H1 (cell line): Measurements from ENCODE around the gene TRABD2B. TPM values are rescaled to one million over a fixed set of nuclear protein-coding genes. Genes with fewer than 3 reads are reported as not detected.

Experiments
- CTCF ChIA-PET: fragments of 300-600 bp; sonication (Branson Sonifier 250); formaldehyde crosslinking; loops from one replicate; lab custom pipeline; 2021; ENCODE audit not compliant: partially characterized antibody; lab: Charles Lee
- POLR2A ChIA-PET: fragments of 300-600 bp; sonication (Branson Sonifier 250); formaldehyde crosslinking; loops from one replicate; lab custom pipeline; 2021; ENCODE audit warnings: inconsistent platforms; ENCODE audit not compliant: partially characterized antibody; lab: Charles Lee
- DNase-seq, 2 experiments: peaks; one replicate each; pipeline versions ENCODE4 v3.0.0 to v3.0.0-alpha.2; 2010 to 2022; ENCODE audit warnings: low spot score in 2 of 2, low read depth in 1 of 2, mixed read lengths in 1 of 2
- FAIRE-seq: peaks from 2 replicates; lab custom pipeline; 2011; peaks lifted over from hg19 to GRCh38; lab: Jason Lieb, UNC
- H2AFZ ChIP-seq: 2 replicates; pipeline ENCODE4 v1.8.1; 2012; ENCODE audit warnings: low read length, inconsistent platforms
- H2AK5ac ChIP-seq: 2 replicates; pipeline ENCODE4 v1.6.1; 2013; ENCODE audit warnings: low read depth, low read length
- H2BK120ac ChIP-seq: replicated peaks from 2 replicates; pipeline ENCODE3; 2013; ENCODE audit warnings: low read depth, low read length, inconsistent platforms
- H2BK12ac ChIP-seq: 2 replicates; pipeline ENCODE4 v1.6.1; 2013; ENCODE audit warnings: low read depth, low read length
- H2BK15ac ChIP-seq: 2 replicates; pipeline ENCODE4 v1.6.1; 2013; ENCODE audit warnings: low read length
- H2BK20ac ChIP-seq: 2 replicates; pipeline ENCODE4 v1.6.1; 2013; ENCODE audit warnings: low read length
- H2BK5ac ChIP-seq: 2 replicates; pipeline ENCODE4 v1.6.1; 2013; ENCODE audit warnings: low read depth, low read length
- H3K14ac ChIP-seq: 2 replicates; pipeline ENCODE4 v1.6.1; 2013; ENCODE audit warnings: inconsistent platforms; ENCODE audit not compliant: insufficient read length
- H3K18ac ChIP-seq: 2 replicates; pipeline ENCODE4 v1.6.1; 2013; ENCODE audit warnings: low read length; ENCODE audit errors: extremely low read depth
- H3K23ac ChIP-seq: 2 replicates; pipeline ENCODE4 v1.6.1; 2013; ENCODE audit warnings: inconsistent platforms; ENCODE audit not compliant: insufficient read length
- H3K23me2 ChIP-seq: 2 replicates; pipeline ENCODE4 v1.6.1; 2013; ENCODE audit warnings: low read depth, low read length
- H3K27ac ChIP-seq: 2 replicates; pipeline ENCODE4 v1.6.1; 2011; ENCODE audit warnings: low read depth, low read length, inconsistent platforms
- H3K27me3 ChIP-seq, 4 experiments: replicated peaks in 1 of 4; 1 replicate in 1 of 4; 2 replicates in 3 of 4; pipeline versions ENCODE4 v1.6.1 to v1.8.1; 2011 to 2013; ENCODE audit warnings: low read length in 3 of 4, mild to moderate bottlenecking in 3 of 4, inconsistent platforms in 2 of 4, mixed read lengths in 2 of 4, moderate library complexity in 1 of 4; ENCODE audit not compliant: control insufficient read depth in 3 of 4, insufficient read depth in 3 of 4; ENCODE audit errors: extremely low read depth in 1 of 4
- H3K36me3 ChIP-seq, 4 experiments: 2 replicates each; pipeline versions ENCODE4 v1.6.1 to v1.8.1; 2011 to 2013; ENCODE audit warnings: mild to moderate bottlenecking in 4 of 4, low read length in 3 of 4, moderate library complexity in 2 of 4, control low read depth in 1 of 4, inconsistent platforms in 1 of 4; ENCODE audit not compliant: insufficient read depth in 4 of 4, control insufficient read depth in 2 of 4
- H3K4ac ChIP-seq: replicated peaks from 2 replicates; pipeline ENCODE3; 2013; ENCODE audit warnings: low read length, low read depth, mixed read lengths, inconsistent platforms; ENCODE audit not compliant: insufficient read length
- H3K4me1 ChIP-seq, 4 experiments: replicated peaks in 1 of 4; 1 replicate in 1 of 4; 2 replicates in 3 of 4; pipeline versions ENCODE4 v1.6.1 to v1.8.1; 2011 to 2013; ENCODE audit warnings: low read length in 3 of 4, inconsistent platforms in 2 of 4, mixed read lengths in 1 of 4; ENCODE audit not compliant: insufficient read depth in 4 of 4, control insufficient read depth in 3 of 4
- H3K4me2 ChIP-seq, 2 experiments: 2 replicates each; pipeline versions ENCODE4 v1.6.1 to v1.8.1; 2011 to 2013; ENCODE audit warnings: low read depth in 2 of 2, low read length in 2 of 2, control low read depth in 1 of 2, inconsistent platforms in 1 of 2, mild to moderate bottlenecking in 1 of 2; ENCODE audit not compliant: insufficient read depth in 1 of 2
- H3K4me3 ChIP-seq, 4 experiments: fragments of 200-600, 300-600 bp in 1 of 4; sonication (generic), shearing (Covaris generic), sonication (Bioruptor Twin) in 1 of 4; 2 replicates each; pipeline versions ENCODE4 v1.5.1 to v1.8.1; 2011 to 2016; ENCODE audit warnings: low read length in 4 of 4, low read depth in 3 of 4, control low read depth in 2 of 4, inconsistent platforms in 2 of 4, mild to moderate bottlenecking in 2 of 4, mixed read lengths in 1 of 4, moderate library complexity in 1 of 4; ENCODE audit not compliant: insufficient read depth in 2 of 4; ENCODE audit errors: extremely low read depth in 1 of 4
- H3K56ac ChIP-seq: replicated peaks from 2 replicates; pipeline ENCODE3; 2013; ENCODE audit warnings: low read depth, mild to moderate bottlenecking, mixed read lengths, low read length, inconsistent platforms; ENCODE audit not compliant: insufficient read length
- H3K79me1 ChIP-seq: 2 replicates; pipeline ENCODE4 v1.6.1; 2013; ENCODE audit warnings: low read depth, low read length, control low read depth
- H3K79me2 ChIP-seq, 2 experiments: 2 replicates each; pipeline versions ENCODE4 v1.6.1 to v1.8.1; 2012 to 2013; ENCODE audit warnings: low read length in 2 of 2, mild to moderate bottlenecking in 2 of 2, inconsistent platforms in 1 of 2; ENCODE audit not compliant: insufficient read depth in 2 of 2, control insufficient read depth in 1 of 2
- H3K9ac ChIP-seq, 4 experiments: replicated peaks in 1 of 4; 1 replicate in 1 of 4; 2 replicates in 3 of 4; pipeline versions ENCODE4 v1.6.1 to v1.8.1; 2011 to 2013; ENCODE audit warnings: low read depth in 3 of 4, low read length in 3 of 4, control low read depth in 2 of 4, mild to moderate bottlenecking in 2 of 4, moderate library complexity in 2 of 4, inconsistent platforms in 1 of 4; ENCODE audit errors: extremely low read depth in 1 of 4
- H3K9me3 ChIP-seq, 2 experiments: 2 replicates each; pipeline versions ENCODE4 v1.6.1 to v1.8.1; 2012 to 2013; ENCODE audit warnings: mild to moderate bottlenecking in 2 of 2, moderate library complexity in 2 of 2, control low read depth in 1 of 2, inconsistent platforms in 1 of 2, low read depth in 1 of 2, low read length in 1 of 2, mixed read lengths in 1 of 2; ENCODE audit not compliant: insufficient read depth in 2 of 2
- H4K20me1 ChIP-seq, 2 experiments: replicated peaks in 1 of 2; 2 replicates each; pipeline versions ENCODE3 to v1.8.1; 2011 to 2013; ENCODE audit warnings: inconsistent platforms in 2 of 2, low read length in 2 of 2, mild to moderate bottlenecking in 1 of 2; ENCODE audit not compliant: insufficient read depth in 2 of 2, control insufficient read depth in 1 of 2
- H4K5ac ChIP-seq: 2 replicates; pipeline ENCODE4 v1.6.1; 2013; ENCODE audit warnings: low read length, low read depth, mixed read lengths, inconsistent platforms; ENCODE audit not compliant: insufficient read length
- H4K8ac ChIP-seq: 2 replicates; pipeline ENCODE4 v1.8.0; 2013; ENCODE audit warnings: mild to moderate bottlenecking, moderate library complexity, low read length, inconsistent platforms; ENCODE audit not compliant: insufficient read depth; ENCODE audit errors: extremely low read depth
- H4K91ac ChIP-seq: replicated peaks from 2 replicates; pipeline ENCODE3; 2013; ENCODE audit warnings: low read length, mixed read lengths, inconsistent platforms; ENCODE audit not compliant: insufficient read length
- ASH2L ChIP-seq: fragments of 200-600, 300-600 bp; sonication (generic); IDR thresholded peaks from one replicate; pipeline ENCODE4 v1.7.1; 2017; ENCODE audit warnings: low read length
- BCL11A ChIP-seq, 2 experiments: IDR thresholded peaks; one replicate each; pipeline ENCODE4 v1.6.1; 2011; ENCODE audit warnings: low read depth in 2 of 2, low read length in 2 of 2, mild to moderate bottlenecking in 2 of 2
- CREB1 ChIP-seq: IDR thresholded peaks from 2 replicates; pipeline ENCODE4 v1.6.1; 2012; ENCODE audit warnings: inconsistent platforms
- E2F6 ChIP-seq: IDR thresholded peaks from 2 replicates; pipeline ENCODE4 v1.6.1; 2012; ENCODE audit warnings: inconsistent platforms
- EP300 ChIP-seq, 2 experiments: IDR thresholded peaks; 1 replicate in 1 of 2; 2 replicates in 1 of 2; pipeline ENCODE4 v1.6.1; 2011 to 2012; ENCODE audit warnings: low read depth in 2 of 2, low read length in 2 of 2, mild to moderate bottlenecking in 2 of 2, borderline replicate concordance in 1 of 2, inconsistent platforms in 1 of 2, moderate library complexity in 1 of 2
- HDAC2 ChIP-seq, 2 experiments: fragments of 300-600 bp in 1 of 2; sonication (generic) in 1 of 2; IDR thresholded peaks; 2 replicates each; pipeline ENCODE4 v1.6.1; 2011 to 2012; ENCODE audit warnings: low read depth in 2 of 2, low read length in 2 of 2, mild to moderate bottlenecking in 2 of 2, moderate library complexity in 2 of 2, borderline replicate concordance in 1 of 2, inconsistent platforms in 1 of 2
- NRF1 ChIP-seq: IDR thresholded peaks from 2 replicates; pipeline ENCODE4 v1.6.1; 2011; ENCODE audit warnings: mild to moderate bottlenecking, low read depth, low read length, improper control_type of control experiment
- PHF8 ChIP-seq: fragments of 200-600 bp; sonication (generic); conservative IDR thresholded peaks from 2 replicates; pipeline ENCODE4 v1.7.1; 2012; ENCODE audit warnings: low read depth, mild to moderate bottlenecking, inconsistent platforms, low read length, moderate library complexity
- POLR2A ChIP-seq, 2 experiments: IDR thresholded peaks; 1 replicate in 1 of 2; 2 replicates in 1 of 2; pipeline ENCODE4 v1.6.1; 2011; ENCODE audit warnings: low read depth in 2 of 2, low read length in 2 of 2, mild to moderate bottlenecking in 2 of 2; ENCODE audit errors: control extremely low read depth in 1 of 2
- POU5F1 ChIP-seq: IDR thresholded peaks from 2 replicates; pipeline ENCODE4 v1.6.1; 2011; ENCODE audit warnings: low read depth, mild to moderate bottlenecking, low read length, moderate library complexity
- RBBP5 ChIP-seq: IDR thresholded peaks from 2 replicates; pipeline ENCODE4 v1.7.1; 2012; ENCODE audit warnings: low read depth, mild to moderate bottlenecking, inconsistent platforms, low read length, moderate library complexity, borderline replicate concordance
- RNF2 ChIP-seq: fragments of 200-900, 300-1000 bp; sonication (generic); IDR thresholded peaks from 2 replicates; pipeline ENCODE4 v1.7.1; 2016; ENCODE audit warnings: borderline replicate concordance, low read depth, mild to moderate bottlenecking, antibody characterized with exemption, low read length; ENCODE audit not compliant: poor library complexity, severe bottlenecking; ENCODE audit errors: missing control alignments
- SIX5 ChIP-seq: IDR thresholded peaks from 2 replicates; pipeline ENCODE4 v1.6.1; 2011; ENCODE audit warnings: mild to moderate bottlenecking, low read depth, low read length
- TCF12 ChIP-seq: IDR thresholded peaks from 2 replicates; pipeline ENCODE4 v1.6.1; 2011; ENCODE audit warnings: low read depth, mild to moderate bottlenecking, low read length
- WGBS, 2 experiments: shearing (Covaris generic) in 1 of 2; methylation state at CpG; one replicate each; pipeline versions ENCODE4 v1.1.6 to v1.1.7; 2013 to 2015; ENCODE audit warnings: low lambda C conversion rate in 2 of 2, mixed read lengths in 2 of 2, inconsistent platforms in 1 of 2, low coverage in 1 of 2, missing lambda C conversion rate in 1 of 2; ENCODE audit not compliant: insufficient replicate concordance in 2 of 2, insufficient coverage in 1 of 2, insufficient read length in 1 of 2; ENCODE audit errors: extremely low coverage in 1 of 2, missing lambda C conversion rate in 1 of 2; 5-methylcytosine and 5-hydroxymethylcytosine counted together
- polyA plus RNA-seq, 7 experiments: library from polyadenylated mRNA; depleted of rRNA in 3 of 7; stranded (reverse) in 5 of 7; unstranded in 2 of 7; fragments of >200 nt in 5 of 7; fragments of 200-250 nt in 2 of 7; gene quantifications; 1 replicate in 5 of 7; 2 replicates in 1 of 7; 4 replicates in 1 of 7; pipeline versions ENCODE4 v1.2.1 to v1.2.3, GENCODE V29; 2011 to 2013; ENCODE audit warnings: missing spikeins in 2 of 7, mixed read lengths in 2 of 7
- total RNA-seq: library from RNA; stranded (reverse); fragmentation: NEBNext Ultra II Directional; extraction: Animal tissue kit (Norgen Biotek cat#: 25700); gene quantifications from 2 replicates; pipeline ENCODE4 v1.2.1, GENCODE V29; 2021

The TRABD2B gene
- total and polyA plus RNA-seq, 2 of the 8 experiments (the other 6 are each of a cell fraction or from before 2014, with no cell fraction given): 0.95 to 3.4 TPM

- Histone ChIP-seq H3K4me1 (peaks cover 0 to 3% (median 0%) of the 10 kb centered on the region in 4 experiments; a peak in 4 of 7 replicates), H3K23ac (no peak overlapping the region), H3K4ac (no peak overlapping the region), H3K4me2 (no peak overlapping the region), H3K14ac (no peak overlapping the region), H4K5ac (no peak overlapping the region), H2AK5ac (no peak overlapping the region), H2BK20ac (no peak overlapping the region), H3K79me1 (no peaks in the 10 kb centered on the region), H3K9me3 (no peaks in the 10 kb centered on the region), H3K4me3 (no peak overlapping the region), H2BK5ac (no peak overlapping the region), H3K9ac (no peak overlapping the region), H2AFZ (no peak overlapping the region), H4K91ac (no peak overlapping the region), H2BK15ac (no peak overlapping the region), H2BK120ac (no peak overlapping the region), H3K36me3 (no peaks in the 10 kb centered on the region), H3K79me2 (no peaks in the 10 kb centered on the region), H3K27ac (no peak overlapping the region), H2BK12ac (no peak overlapping the region), H3K18ac (no peak overlapping the region), H3K27me3 (no peaks in the 10 kb centered on the region), H4K8ac (no peak overlapping the region), H3K56ac (no peak overlapping the region), H4K20me1 (peaks cover 0 to 1% of the 10 kb centered on the region in 2 experiments), H3K23me2 (0 out of 2 replicates have a peak, but pooled peaks cover 2% of the 10 kb centered on the region)
- WGBS, 2 experiments: 93% methylated on average over 4 of the region's 4 CpGs; no CpG with 5 or more reads in 1 of the 2 experiments
- POLR2A ChIA-PET: no interaction called here
- FAIRE-seq (no peak), DNase-seq (no peak)
- CTCF ChIA-PET: interaction anchor here (0.6 to 2.3 kb wide), 2 partner anchors 33 to 90 kb away, joined by 3 to 6 read pairs; no protein-coding TSS in a partner anchor
- TF ChIP-seq PHF8 (no peak), POLR2A (IDR thresholded peaks at IDR 0.05; ENCODE audit: control extremely low read depth in 1 of 2, low read depth in 2 of 2, low read length in 2 of 2) (no peak), ASH2L (no peak), HDAC2 (IDR thresholded peaks at IDR 0.05; ENCODE audit: borderline replicate concordance in 1 of 2, low read depth in 2 of 2, low read length in 2 of 2) (no peak), TCF12 (no peak), RNF2 (no peak), EP300 (IDR thresholded peaks at IDR 0.05; ENCODE audit: borderline replicate concordance in 1 of 2, low read depth in 2 of 2, low read length in 2 of 2) (no peak), SIX5 (no peak), BCL11A (IDR thresholded peaks at IDR 0.05; ENCODE audit: low read depth in 2 of 2, low read length in 2 of 2) (no peak), CREB1 (no peak), RBBP5 (no peak), POU5F1 (no peak), NRF1 (no peak), E2F6 (no peak)
Observed at GRCh38 chr1:47788761-47789160, 208.4 kb downstream of the TRABD2B start.
